Upper lobe of left lung (tissue), 4 donors: ENCODE data around the gene SPOCK1.

ENCODE experiments used
- CTCF ChIP-seq, 6 experiments: fragments of 450-650 bp in 4 of 6; fragments of 200-600 bp in 2 of 6; sonication (generic) in 2 of 6; IDR thresholded peaks; one replicate each; pipeline ENCODE4 v1.5.1; 2016 to 2019; ENCODE audit warnings: antibody characterized with exemption in 6 of 6
- EP300 ChIP-seq, 4 donors: sonication (generic); formaldehyde crosslinking; IDR thresholded peaks; one replicate each; pipeline ENCODE4 v1.5.1; 2017; ENCODE audit warnings: antibody characterized with exemption in 4 of 4, control low read depth in 2 of 4
- POLR2A ChIP-seq, 4 donors: fragments of 450-650 bp; IDR thresholded peaks; one replicate each; pipeline ENCODE4 v1.5.1; 2016 to 2017; ENCODE audit warnings: antibody characterized with exemption in 4 of 4, mild to moderate bottlenecking in 2 of 4

GRCh38 chr5:137086342-137086741 is 412.8 kb downstream of the SPOCK1 start:
- no peak for TF ChIP-seq CTCF (IDR thresholded peaks at IDR 0.05)
- no peak for TF ChIP-seq EP300 (IDR thresholded peaks at IDR 0.05)
- TF ChIP-seq POLR2A (IDR thresholded peaks at IDR 0.05) = no peak
